Stimulated activated CD4-positive, alpha-beta T cell treated with anti-CD3 and anti-CD28 coated beads, Interleukin-1b, Interleukin-23, amount 100 ng/mL, for 4 hours (primary cell): ENCODE results near the gene TAOK1.
"Not testable (repeated sequence)": the region's sequence is repeated elsewhere in the genome, so short reads cannot be mapped to it uniquely, and the experiment has no call there.

ENCODE experiments used
- DNase-seq, 2 donors: peaks; one replicate each; pipeline ENCODE4 v3.0.0-alpha.2; 2020; ENCODE audit warnings: low read depth in 2 of 2

Gene TAOK1

GRCh38 chr17:29544066-29544465 is 153.9 kb downstream of the TAOK1 start:
- no peak for DNase-seq

- no peak for DNase-seq
Observed at GRCh38 chr17:29546085-29546484, 155.9 kb downstream of the TAOK1 start.

GRCh38 chr17:29546830-29547229 is 156.7 kb downstream of the TAOK1 start:
- DNase-seq: no peak

GRCh38 chr17:29549177-29549923 is 159.2 kb downstream of the TAOK1 start:
- DNase-seq: no peak

GRCh38 chr17:29555840-29556239 is 165.7 kb downstream of the TAOK1 start:
- no peak for DNase-seq

- no peak for DNase-seq
Observed at GRCh38 chr17:29557085-29557738, 167.0 kb downstream of the TAOK1 start.

GRCh38 chr17:29557739-29558116 is 167.6 kb downstream of the TAOK1 start:
- no peak for DNase-seq

GRCh38 chr17:29558139-29558538 is 168.0 kb downstream of the TAOK1 start:
- DNase-seq: not testable (repeated sequence)

- DNase-seq: no peak
Observed at GRCh38 chr17:29559640-29560039, 169.5 kb downstream of the TAOK1 start.

- no peak for DNase-seq
Observed at GRCh38 chr17:29560316-29560715, 170.2 kb downstream of the TAOK1 start.

- no peak for DNase-seq
Observed at GRCh38 chr17:29561554-29562517, 171.7 kb downstream of the TAOK1 start.

- DNase-seq: no peak
Observed at GRCh38 chr17:29562615-29563014, 172.5 kb downstream of the TAOK1 start.

- no peak for DNase-seq
Observed at GRCh38 chr17:29563816-29564215, 173.7 kb downstream of the TAOK1 start.

- DNase-seq: peak; percentile 39 to 50
Observed at GRCh38 chr17:29565643-29566472, 175.7 kb downstream of the TAOK1 start.

- peak in 1 of 2 donors; percentile 57 for DNase-seq
Observed at GRCh38 chr17:29566473-29567303, 176.5 kb downstream of the TAOK1 start, which contains the start of gene ABHD15. Gene ABHD15 (minus strand): TSS chr17:29567037. CDS start chr17:29566966, 71 bp downstream.

- no peak for DNase-seq
Observed at GRCh38 chr17:29567304-29567553, 177.1 kb downstream of the TAOK1 start.

- DNase-seq: peak; percentile 53 to 60
Observed at GRCh38 chr17:29567554-29568330, 177.6 kb downstream of the TAOK1 start.

- peak; percentile 94 for DNase-seq
Observed at GRCh38 chr17:29568331-29569244, 178.4 kb downstream of the TAOK1 start, which contains the start of gene TP53I13. Gene TP53I13 (plus strand): TSS chr17:29568701. CDS start chr17:29568759, 58 bp downstream.
